ENCODE data around the gene LCE1E.

GRCh38 chr1:152741656-152742055, 44.4 kb upstream of the LCE1E start:
- TF ChIP-seq CTCF (IDR thresholded peaks at IDR 0.05) (no peak), POLR2A (IDR thresholded peaks at IDR 0.05) (no peak), POLR2AphosphoS5 (IDR thresholded peaks at IDR 0.05) (no peak), EP300 (IDR thresholded peaks at IDR 0.05) (no peak)
